Thymus (tissue), 11 donors: ENCODE results near the gene FRMD8. TPM values are rescaled to one million over a fixed set of nuclear protein-coding genes. Genes with fewer than 3 reads are reported as not detected.

ENCODE experiments used
- DNase-seq, 9 donors: peaks; one replicate each; pipeline ENCODE4 v3.0.0-alpha.2; 2013; ENCODE audit warnings: low spot score in 9 of 9, low read depth in 6 of 9, missing footprints in 1 of 9
- H3K27ac ChIP-seq, 2 donors: one replicate each; pipeline ENCODE4 v1.5.1; 2013; ENCODE audit warnings: control low read depth in 1 of 2, low read depth in 1 of 2, low read length in 1 of 2, mild to moderate bottlenecking in 1 of 2, moderate library complexity in 1 of 2
- H3K27me3 ChIP-seq, 2 donors: one replicate each; pipeline ENCODE4 v1.5.1; 2013; ENCODE audit warnings: low read length in 1 of 2; ENCODE audit not compliant: control insufficient read depth in 2 of 2, insufficient read depth in 1 of 2
- H3K36me3 ChIP-seq, 2 donors: one replicate each; pipeline ENCODE4 v1.5.1; 2013; ENCODE audit warnings: low read length in 1 of 2, mild to moderate bottlenecking in 1 of 2, moderate library complexity in 1 of 2; ENCODE audit not compliant: control insufficient read depth in 2 of 2, insufficient read depth in 2 of 2
- H3K4me1 ChIP-seq, 2 donors: one replicate each; pipeline ENCODE4 v1.5.1; 2013; ENCODE audit warnings: low read length in 2 of 2; ENCODE audit not compliant: control insufficient read depth in 2 of 2, insufficient read depth in 2 of 2
- H3K4me3 ChIP-seq, 2 donors: one replicate each; pipeline ENCODE4 v1.5.1; 2013; ENCODE audit warnings: low read length in 2 of 2, control low read depth in 1 of 2, mild to moderate bottlenecking in 1 of 2
- H3K9me3 ChIP-seq, 2 donors: one replicate each; pipeline ENCODE4 v1.5.1; 2013; ENCODE audit warnings: low read length in 1 of 2, mild to moderate bottlenecking in 1 of 2; ENCODE audit not compliant: control insufficient read depth in 2 of 2, insufficient read depth in 1 of 2
- WGBS: extraction: QIAGEN DNeasy Blood & Tissue Kit; methylation state at CpG from one replicate; pipeline ENCODE4 v1.1.7; 2013; 5-methylcytosine and 5-hydroxymethylcytosine counted together
- polyA plus RNA-seq: library from polyadenylated mRNA; stranded (reverse); fragments of 200-250 nt; gene quantifications from one replicate; pipeline ENCODE4 v1.2.3, GENCODE V29; 2013
- total RNA-seq: library from RNA; stranded (reverse); fragments of 120-200 nt; gene quantifications from one replicate; pipeline ENCODE4 v1.2.4, GENCODE V29; 2013
- donor health status: healthy.

Gene FRMD8
- total and polyA plus RNA-seq, 2 donors = 15.2 to 21.4 TPM

- Histone ChIP-seq H3K36me3 (peaks cover 22 to 42% of the 10 kb centered on the region in 2 donors), H3K4me1 (peaks cover 13 to 63% of the 10 kb centered on the region in 2 donors)
These were observed 2.3 kb downstream of the FRMD8 start for GRCh38 chr11:65388731-65389130.

GRCh38 chr11:65389294-65389980 lies 3.0 kb downstream of the FRMD8 start:
- peaks cover 13 to 56% of the 10 kb centered on the region in 2 donors for H3K4me1 ChIP-seq
- peaks cover 29 to 49% of the 10 kb centered on the region in 2 donors for H3K36me3 ChIP-seq
- no peaks in the 10 kb centered on the region for H3K27me3 ChIP-seq
- DNase-seq = no peak
- peaks cover 0 to 5% of the 10 kb centered on the region in 2 donors for H3K9me3 ChIP-seq
- H3K27ac ChIP-seq = no peak overlapping the region
- H3K4me3 ChIP-seq = no peak overlapping the region
- 94% methylated on average over 20 of the region's 20 CpGs for WGBS

More at GRCh38 chr11:65388731-65389130, 2.3 kb downstream of the FRMD8 start:
- Histone ChIP-seq H3K27ac (no peak overlapping the region), H3K27me3 (no peaks in the 10 kb centered on the region), H3K4me3 (no peak overlapping the region), H3K9me3 (peaks cover 0 to 5% of the 10 kb centered on the region in 2 donors)
- DNase-seq = no peak
- WGBS = 98% methylated on average over 4 of the region's 4 CpGs

GRCh38 chr11:65390099-65390941 lies 3.9 kb downstream of the FRMD8 start:
- Histone ChIP-seq H3K4me3 (no peak overlapping the region), H3K27ac (no peak overlapping the region), H3K27me3 (no peaks in the 10 kb centered on the region), H3K4me1 (peaks cover 13 to 47% of the 10 kb centered on the region in 2 donors), H3K36me3 (peaks cover 36 to 55% of the 10 kb centered on the region in 2 donors), H3K9me3 (peaks cover 0 to 5% of the 10 kb centered on the region in 2 donors)
- DNase-seq = no peak
- 85% methylated on average over 21 of the region's 21 CpGs for WGBS

- Histone ChIP-seq H3K27me3 (no peaks in the 10 kb centered on the region), H3K27ac (no peak overlapping the region), H3K9me3 (peaks cover 0 to 5% of the 10 kb centered on the region in 2 donors), H3K4me1 (peaks cover 12 to 41% of the 10 kb centered on the region in 2 donors), H3K4me3 (no peak overlapping the region), H3K36me3 (peaks cover 42 to 61% of the 10 kb centered on the region in 2 donors)
- no peak for DNase-seq
- 95% methylated on average over 9 of the region's 9 CpGs for WGBS
These were observed 4.6 kb downstream of the FRMD8 start for GRCh38 chr11:65390996-65391395.

- 97% methylated on average over 13 of the region's 13 CpGs for WGBS
- H3K4me3 ChIP-seq = no peak overlapping the region
- H3K27ac ChIP-seq = no peak overlapping the region
- peaks cover 0 to 5% of the 10 kb centered on the region in 2 donors for H3K9me3 ChIP-seq
- H3K4me1 ChIP-seq = peaks cover 7 to 32% of the 10 kb centered on the region in 2 donors
- no peak for DNase-seq
- H3K27me3 ChIP-seq = no peaks in the 10 kb centered on the region
- peaks cover 55 to 74% of the 10 kb centered on the region in 2 donors for H3K36me3 ChIP-seq
These were observed 5.9 kb downstream of the FRMD8 start for GRCh38 chr11:65392186-65392829.

- no peak for DNase-seq
- 97% methylated on average over 5 of the region's 5 CpGs for WGBS
- peaks cover 58 to 76% of the 10 kb centered on the region in 2 donors for H3K36me3 ChIP-seq
- no peak overlapping the region for H3K27ac ChIP-seq
- no peaks in the 10 kb centered on the region for H3K27me3 ChIP-seq
- peaks cover 0 to 5% of the 10 kb centered on the region in 2 donors for H3K9me3 ChIP-seq
- H3K4me3 ChIP-seq = no peak overlapping the region
- peaks cover 4 to 26% of the 10 kb centered on the region in 2 donors for H3K4me1 ChIP-seq
These were observed 6.5 kb downstream of the FRMD8 start for GRCh38 chr11:65392899-65393298.

- DNase-seq = no peak
- 98% methylated on average over 17 of the region's 17 CpGs for whole genome bisulfite sequencing
- H3K4me1 ChIP-seq = peaks cover 0 to 19% of the 10 kb centered on the region in 2 donors
- no peak overlapping the region for H3K4me3 ChIP-seq
- peaks cover 65 to 80% of the 10 kb centered on the region in 2 donors for H3K36me3 ChIP-seq
- no peaks in the 10 kb centered on the region for H3K27me3 ChIP-seq
- H3K27ac ChIP-seq = no peak overlapping the region
- peaks cover 0 to 5% of the 10 kb centered on the region in 2 donors for H3K9me3 ChIP-seq
These were observed 7.2 kb downstream of the FRMD8 start for GRCh38 chr11:65393513-65394079.

GRCh38 chr11:65394125-65394536 lies 7.7 kb downstream of the FRMD8 start:
- Histone ChIP-seq H3K4me1 (peaks cover 0 to 14% of the 10 kb centered on the region in 2 donors), H3K27ac (no peak overlapping the region), H3K27me3 (no peaks in the 10 kb centered on the region), H3K9me3 (peaks cover 0 to 5% of the 10 kb centered on the region in 2 donors), H3K4me3 (no peak overlapping the region), H3K36me3 (peaks cover 66 to 82% of the 10 kb centered on the region in 2 donors)
- DNase-seq = no peak
- WGBS = 96% methylated on average over 20 of the region's 20 CpGs
